NOMO-1 treated with DMSO at 0.1 percent for 48 hours (cell line): ENCODE results near the gene UFD1.

Source experiments
- DNase-seq: peaks from one replicate; lab custom pipeline; 2025; ENCODE audit not compliant: unreplicated experiment; lab: John Stamatoyannopoulos, UW

UFD1 gene

DNA sequence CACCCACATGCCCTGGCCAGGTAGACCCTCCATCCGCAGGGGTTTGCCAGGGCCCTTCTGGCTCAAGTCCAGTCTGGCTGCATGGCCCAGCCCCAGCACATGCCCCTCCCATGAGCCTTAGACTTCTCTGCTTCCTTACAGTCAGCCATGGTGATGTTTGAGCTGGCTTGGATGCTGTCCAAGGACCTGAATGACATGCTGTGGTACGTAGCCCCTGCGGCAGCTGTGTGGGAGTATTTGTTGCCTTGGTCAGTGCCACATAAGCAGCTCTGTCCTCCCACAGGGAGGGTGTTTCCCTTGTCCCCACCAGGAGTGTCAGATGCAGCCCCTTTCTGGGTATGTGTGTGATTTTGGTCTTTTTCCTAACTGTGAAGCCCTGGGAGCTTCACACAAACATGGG, 18.3 kb upstream of the UFD1 start:
- no peak for DNase-seq

DNA sequence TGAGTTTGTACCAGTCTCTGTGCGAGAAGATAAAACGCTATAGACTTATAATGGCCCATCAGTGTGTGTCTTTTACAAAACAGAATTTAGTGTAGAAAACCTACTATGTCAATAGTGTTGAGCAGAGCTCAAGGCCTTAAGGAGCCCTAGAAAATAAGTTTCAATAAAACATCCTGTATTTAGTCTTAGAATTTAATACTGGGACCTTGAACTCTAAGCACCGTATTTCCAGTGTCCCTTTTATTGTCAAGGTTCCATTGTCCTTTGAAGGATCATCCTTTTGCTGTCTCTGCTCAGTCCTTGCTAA, 17.3 kb upstream of the UFD1 start:
- no peak for DNase-seq

DNA sequence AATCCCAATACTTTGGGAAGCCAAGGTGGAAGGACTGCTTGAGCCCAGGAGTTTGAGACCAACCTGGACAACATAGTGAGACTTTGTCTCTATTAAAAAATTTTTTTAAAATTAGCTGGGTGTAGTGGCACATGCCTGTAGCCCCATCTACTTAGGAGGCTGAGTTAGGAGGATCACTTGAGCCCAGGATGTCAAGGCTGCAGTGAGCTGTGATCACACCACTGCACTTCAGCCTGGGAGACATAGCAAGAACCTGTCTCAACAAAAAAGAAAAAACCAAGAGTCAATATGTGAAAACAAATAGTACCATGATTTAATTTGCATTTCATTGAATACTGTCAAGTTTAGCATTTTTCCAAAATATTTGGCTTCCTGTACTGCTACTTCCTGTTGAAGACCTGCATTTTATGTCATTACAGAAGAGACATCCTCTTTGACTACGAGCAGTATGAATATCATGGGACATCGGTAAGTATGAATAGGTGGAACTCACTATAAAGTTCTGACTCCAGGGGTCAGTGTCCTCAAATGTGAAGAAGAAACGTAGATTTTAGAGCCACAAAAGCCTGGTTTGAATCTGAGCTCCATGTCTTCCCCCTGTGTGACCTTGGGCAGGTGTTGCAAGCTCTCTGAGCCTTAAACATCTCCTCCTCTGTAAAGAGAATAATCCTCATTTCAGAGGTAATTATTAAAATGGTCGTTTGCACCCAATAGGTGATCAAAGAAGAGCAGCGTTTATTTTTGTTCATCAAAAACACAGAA, 16.8 kb upstream of the UFD1 start:
- DNase-seq: no peak

DNA sequence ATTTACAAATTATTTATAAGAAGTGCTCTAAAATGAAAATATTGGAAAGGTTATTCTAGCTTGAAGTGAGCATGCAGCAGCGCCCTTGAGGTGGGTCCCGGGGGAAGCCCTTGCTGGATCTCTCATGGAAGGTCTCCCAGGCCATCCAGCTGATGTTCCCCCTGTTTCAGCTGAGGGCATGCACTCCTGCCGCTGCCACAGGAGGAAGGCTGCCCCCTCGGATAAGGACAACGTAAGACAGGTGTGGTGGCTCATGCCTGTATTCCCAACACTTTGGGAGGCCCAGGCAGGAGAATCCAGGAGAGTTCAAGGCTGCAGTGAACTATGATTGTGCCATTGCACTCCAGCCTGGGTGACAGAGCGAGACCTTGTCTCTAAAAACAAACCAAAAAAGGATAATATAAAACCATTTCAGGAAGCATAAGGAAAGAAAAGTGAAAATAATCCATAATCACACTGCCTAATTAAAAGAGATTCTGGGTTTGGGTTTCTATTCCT, 15.7 kb upstream of the UFD1 start:
- no peak for DNase-seq

DNA sequence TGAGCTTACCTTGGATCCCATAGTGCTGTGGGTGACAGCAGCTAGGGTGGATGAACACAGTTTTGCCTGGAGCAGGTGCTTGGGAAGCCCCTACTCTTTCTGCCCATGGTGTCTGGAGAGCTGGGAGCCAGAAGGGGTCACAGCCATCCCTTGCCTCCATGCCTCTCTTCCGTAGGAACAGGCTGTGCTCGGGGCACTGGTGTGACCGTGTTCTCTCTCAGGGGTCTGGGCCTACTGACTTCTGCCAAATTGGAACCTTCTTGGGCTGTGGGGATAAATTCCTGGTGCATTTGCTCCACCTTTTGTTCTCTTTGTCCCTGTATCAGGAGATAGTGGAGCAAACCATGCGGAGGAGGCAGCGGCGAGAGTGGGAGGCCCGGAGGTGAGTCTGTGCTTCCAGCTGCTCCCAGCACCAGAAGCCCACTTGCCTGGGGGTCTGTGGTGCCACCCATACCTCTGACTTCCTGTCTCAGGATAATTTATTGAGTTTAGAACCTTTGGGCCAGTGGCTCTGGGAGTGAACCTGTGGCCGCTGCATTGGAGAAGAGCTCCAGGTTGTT, 15.1 kb upstream of the UFD1 start:
- no peak for DNase-seq

DNA sequence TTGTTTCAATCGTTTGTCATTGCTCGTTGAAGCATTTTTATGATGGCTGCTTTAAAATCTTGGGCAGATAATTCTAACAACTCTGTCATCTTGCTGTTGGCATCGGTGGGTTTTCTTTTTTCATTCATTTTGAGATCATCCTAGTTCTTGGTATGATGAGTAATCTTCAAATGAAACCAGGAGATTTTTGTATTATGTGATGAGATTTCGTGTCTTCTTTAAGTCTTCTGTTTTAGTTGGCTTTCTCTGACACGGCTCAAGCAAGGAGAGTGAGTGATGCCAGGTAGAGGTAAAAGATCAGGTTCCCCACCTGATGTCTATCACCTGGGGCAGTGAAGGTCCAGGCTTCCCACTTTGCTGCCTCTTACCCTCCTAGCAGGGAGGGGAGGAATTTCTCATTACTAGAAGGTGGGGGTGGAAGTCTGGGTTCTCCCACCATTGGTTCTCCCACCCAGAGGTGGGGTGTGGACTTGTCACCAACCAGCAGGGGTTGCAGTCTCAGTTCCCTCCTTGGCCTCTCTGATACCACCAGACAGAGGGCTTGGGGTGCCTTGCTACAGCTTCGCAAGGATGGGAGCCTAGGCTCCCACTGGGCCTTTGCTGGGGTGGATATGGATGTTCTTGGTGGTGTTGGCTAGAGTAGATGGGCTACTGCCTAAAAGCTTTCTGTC, 13.6 kb upstream of the UFD1 start:
- no peak for DNase-seq

DNA sequence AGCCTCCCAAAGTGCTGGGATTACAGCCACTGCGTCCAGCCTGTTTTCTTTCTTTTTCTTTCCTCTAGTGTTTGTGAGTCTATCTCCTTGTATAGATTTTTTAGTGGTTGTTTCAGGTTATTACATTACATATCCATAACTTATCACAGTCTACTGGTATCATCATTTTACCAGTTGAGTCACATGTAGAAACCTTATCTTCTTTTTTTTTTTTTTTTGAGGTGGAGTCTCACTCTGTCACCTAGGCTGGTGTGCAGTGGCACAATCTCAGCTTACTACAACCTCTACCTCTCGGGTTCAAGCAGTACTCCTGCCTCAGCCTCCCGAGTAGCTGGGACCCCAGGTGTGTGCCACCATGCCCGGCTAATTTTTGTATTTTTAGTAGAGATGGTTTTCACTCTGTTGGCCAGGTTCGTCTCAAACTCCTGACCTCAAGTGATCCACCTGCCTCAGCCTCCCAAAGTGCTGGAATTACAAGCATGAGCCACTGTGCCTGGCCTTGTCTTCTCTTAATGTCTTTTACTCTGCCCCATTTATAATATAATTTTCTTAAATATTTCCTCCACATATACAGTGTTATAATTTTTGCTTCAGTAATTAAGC, 11.7 kb upstream of the UFD1 start:
- no peak for DNase-seq

DNA sequence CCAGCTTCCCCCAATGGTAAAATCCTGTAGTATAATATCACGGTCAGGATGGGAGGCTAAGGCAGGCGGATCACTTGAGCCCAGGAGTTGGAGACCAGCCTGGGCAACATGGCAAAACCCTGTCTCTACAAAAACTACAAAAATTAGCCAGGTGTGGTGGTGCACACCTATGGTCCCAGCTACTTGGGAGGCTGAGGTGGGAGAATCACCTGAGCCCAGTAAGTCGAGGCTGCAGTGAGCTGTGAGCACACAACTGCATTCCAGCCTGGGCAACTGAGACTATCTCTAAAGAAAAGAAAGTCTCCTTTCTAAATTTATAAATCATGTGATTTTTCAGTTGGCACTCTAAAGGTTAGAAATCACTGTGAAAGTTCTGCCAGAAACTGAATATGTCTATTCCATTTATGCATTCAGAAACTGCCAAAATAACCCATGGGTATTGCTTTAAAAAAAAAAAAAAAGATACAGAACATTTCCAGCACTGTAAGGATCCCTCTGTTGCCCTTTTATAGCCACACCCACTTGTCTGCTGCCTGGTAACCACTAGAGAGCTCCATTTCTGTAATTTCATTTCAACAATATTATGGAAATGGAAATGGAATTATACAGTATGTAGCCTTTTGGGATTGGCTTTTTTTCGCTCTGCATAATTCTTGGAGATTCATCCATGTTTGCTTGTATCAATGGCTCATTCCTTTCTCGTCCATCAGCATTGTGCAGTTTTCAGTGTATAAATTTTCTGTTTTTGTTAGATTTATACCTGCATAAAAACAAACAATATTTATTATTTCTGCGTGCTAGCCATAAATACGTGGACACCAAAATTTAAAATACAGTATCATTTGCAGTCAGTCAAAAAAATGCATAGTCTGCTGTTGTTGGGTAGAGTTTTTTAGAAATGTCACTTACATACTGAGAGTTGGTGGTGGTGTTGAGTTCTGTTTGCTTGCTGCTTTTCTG, 10.2 kb upstream of the UFD1 start:
- DNase-seq: no peak

DNA sequence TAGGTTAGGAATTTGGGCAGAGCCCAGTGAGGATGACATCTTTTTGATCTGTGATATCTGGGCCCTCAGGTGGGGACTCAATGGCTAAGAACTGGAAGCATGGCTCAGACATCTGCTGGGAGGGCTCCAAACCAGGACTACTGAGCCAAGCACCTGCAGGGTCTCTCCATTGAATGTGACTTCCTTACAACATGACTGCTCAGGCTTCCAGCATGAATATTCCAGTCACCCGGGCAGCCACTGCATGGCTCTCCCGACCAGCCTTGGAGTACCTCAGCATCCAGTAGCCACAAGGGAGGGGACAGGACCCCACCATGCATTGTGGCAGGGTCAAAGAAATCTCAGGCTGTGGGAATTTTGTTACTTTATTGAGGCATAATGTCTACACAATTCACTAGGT, 9.3 kb upstream of the UFD1 start:
- no peak for DNase-seq

DNA sequence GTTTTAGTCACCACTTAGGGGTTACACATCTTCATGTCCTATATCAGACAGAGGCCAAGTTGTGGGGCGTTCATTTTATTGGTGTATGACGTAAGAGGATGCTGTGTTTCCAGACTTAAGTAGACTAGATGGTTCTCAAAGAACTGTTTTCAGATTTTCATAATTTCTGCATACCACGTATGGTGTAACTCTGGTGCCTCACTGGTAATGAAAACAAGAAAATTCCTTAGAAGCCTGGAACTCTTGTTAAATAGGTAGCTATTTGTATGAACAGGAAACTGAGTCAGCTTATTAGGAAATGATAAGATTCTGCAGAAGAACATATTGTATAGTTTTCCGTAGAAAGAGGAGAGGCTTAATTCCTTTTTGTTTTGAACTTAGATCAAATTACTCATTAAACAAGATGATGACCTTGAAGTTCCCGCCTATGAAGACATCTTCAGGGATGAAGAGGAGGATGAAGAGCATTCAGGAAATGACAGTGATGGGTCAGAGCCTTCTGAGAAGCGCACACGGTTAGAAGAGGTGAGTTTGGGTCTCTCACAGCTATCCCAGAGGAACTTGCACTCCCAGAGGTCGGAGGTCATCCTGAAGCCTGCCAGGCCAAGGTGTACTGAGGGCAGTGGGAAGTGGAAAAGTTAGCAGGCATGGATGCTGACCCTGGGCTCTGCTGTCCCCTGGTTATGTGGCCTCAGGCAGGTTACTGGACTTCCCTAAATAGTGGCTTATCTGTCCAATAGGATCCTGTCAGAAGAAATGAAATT, 4.7 kb upstream of the UFD1 start:
- no peak for DNase-seq

DNA sequence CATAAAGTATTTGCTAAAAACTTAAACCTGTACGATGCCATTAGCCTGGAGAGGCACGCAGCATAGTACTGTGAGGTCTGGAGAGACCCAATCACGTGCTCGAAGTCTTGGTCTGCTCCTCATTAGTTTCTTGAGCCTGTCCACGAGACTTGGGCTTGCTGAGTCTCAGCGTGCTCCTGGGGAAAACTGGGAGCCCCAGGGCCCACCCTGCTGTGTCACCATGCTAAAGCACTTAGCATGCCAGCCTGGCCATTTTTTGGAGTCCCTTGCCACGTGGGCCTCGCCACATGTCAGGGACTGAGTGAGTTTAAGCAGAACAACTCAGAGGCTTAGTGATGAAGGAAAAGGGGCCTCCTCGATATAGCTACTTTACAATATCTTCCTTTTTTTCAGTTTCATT, 3.3 kb upstream of the UFD1 start:
- DNase-seq: no peak

DNA sequence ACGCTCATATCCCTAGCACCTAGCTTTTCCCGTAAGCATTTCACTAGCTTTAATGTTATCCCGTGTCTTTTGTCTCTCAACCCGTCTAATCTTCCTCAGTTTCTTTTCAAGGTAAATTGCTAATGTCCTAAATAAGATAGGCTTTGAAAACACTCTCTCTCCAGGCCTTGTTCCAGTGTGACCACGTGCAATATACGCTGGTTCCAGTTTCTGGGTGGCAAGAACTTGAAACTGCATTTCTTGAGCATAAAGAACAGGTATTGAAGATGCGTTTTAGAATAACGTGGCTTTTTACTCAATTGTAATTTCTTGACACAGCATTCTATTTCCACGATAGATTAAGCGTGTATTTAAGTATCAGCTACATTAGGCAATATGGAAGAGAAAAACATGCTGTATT, 1.8 kb upstream of the UFD1 start:
- peak; percentile 7 for DNase-seq

DNA sequence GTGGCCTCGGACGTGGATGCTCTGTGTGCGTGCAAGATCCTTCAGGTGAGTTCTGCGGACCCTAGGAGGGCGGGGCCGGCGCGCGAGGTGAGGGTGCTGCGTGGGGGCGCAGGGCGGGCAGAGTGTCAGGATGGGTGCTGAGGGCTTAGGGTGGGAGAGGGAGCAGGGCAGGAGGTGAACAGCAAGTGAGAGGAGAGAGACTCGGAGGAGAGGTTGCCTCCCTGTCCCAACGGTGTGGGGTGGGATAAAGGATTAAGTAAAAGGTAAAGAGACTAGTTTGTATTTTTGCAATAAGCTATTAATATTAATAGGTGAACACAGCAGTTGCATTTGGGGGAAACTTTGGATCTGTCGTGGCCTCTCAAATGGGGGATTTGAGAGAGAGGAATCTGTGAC, 1.2 kb upstream of the UFD1 start:
- no peak for DNase-seq

DNA sequence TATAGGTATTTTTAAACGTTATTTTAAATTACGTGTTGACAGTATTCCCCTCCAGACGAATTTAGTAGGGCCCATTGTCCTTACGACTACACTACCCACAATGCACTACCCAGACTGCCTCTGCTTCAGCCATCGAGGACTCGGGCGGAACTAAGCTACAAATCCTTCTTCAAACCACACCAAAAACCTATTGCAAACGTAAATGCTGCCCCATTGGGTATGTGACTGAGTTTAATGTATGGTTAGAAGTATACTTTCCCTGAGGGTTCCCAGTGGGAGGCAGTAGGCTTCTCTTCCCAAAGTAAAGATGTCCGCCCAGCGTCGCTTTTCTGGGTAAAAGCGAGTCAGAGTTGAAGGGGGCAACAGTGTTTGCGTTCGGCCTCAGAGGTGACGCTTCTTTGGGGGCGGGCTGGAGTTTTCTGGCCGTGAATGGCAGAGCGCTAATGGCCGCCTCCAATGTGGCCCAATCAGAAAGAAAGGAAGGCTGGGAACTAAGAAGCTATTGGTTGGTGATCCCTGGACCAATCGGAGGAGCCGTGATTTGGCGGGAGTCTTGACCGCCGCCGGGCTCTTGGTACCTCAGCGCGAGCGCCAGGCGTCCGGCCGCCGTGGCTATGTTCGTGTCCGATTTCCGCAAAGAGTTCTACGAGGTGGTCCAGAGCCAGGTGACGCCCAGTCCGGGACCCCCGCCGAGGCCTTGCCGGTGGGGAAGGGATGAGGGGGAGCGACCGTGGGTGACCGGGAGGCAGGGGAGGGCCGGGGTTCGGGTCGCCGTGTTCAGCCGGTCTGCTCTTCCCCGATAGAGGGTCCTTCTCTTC, 571 bp upstream of the UFD1 start, which contains the start of gene CDC45:
Gene CDC45 (plus strand): TSS at position 566 of the 818 bp plus-strand sequence. CDS start 49 bp downstream, at position 615.
- DNase-seq: peak; percentile 100

DNA sequence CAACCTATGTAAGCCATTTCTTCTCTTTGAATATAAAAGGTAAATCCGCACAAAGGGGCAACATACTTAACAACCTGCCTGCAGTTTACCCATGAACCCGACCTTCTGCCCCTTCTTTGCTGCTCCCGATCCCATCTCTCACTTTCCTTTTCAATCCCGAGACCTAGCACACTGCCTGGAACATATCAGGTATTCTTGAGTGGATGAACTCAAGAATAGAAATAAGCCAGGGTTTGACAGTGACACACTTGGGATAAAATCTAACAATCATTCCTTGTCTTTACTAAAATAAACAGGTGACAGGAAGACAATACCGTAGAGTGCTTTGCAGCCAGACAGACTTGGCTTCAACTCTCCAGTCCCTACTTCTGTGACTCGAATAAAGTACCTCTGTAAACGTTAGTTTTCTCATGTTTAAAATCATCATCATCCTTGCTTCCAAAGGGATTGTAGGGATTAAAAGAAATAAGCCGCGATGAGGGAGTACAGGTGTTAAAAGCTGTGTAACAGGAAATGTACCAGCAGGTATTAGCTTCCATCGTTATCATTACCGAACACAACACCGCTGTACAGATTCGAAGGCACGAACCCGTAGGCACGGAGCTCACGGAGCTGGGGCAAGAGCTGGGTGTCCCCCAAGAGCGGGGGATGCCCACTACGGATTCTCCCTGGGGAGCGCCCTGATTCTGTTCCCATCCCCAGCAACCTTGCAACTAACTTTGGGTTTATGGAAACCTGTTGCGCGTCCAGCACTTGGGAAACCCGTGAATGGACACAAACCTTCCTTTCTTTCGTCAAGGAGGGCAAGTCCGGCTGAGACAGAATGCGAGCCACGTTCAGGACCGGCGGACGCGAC, 720 bp downstream of the UFD1 start:
- no peak for DNase-seq

DNA sequence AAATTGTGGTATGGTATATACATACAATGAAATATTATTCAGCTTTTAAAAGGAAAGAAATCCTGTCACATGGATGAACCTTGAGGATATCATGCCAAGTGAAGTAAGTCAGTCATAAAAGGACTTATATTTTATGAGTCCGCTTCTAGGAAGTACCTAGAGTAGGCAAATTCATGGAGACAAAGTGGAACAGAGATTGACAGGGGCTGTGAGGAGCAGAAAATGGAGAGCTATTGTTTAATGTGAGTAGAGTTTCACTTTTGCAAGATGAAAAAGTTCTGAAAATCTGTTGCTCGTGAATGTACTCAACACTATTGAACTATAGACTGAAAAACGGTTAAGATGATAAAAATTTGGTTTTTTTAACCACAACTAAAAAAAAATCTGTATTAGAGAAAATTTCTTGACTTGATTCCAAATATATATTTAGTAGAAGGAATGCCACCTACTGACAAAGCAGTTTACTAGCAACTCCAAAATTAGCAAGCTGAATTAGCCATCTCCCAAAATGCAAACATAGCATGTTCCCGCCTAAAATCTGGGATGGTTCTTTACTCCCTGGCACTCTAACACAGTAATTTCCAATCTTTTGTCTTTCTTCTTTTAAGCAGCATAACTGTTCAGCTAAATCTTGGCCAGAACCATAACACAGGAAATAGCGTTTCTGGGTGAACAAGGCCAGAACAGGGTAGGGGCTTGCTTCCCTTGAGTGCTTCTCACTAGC, 1.5 kb downstream of the UFD1 start:
- DNase-seq: no peak

DNA sequence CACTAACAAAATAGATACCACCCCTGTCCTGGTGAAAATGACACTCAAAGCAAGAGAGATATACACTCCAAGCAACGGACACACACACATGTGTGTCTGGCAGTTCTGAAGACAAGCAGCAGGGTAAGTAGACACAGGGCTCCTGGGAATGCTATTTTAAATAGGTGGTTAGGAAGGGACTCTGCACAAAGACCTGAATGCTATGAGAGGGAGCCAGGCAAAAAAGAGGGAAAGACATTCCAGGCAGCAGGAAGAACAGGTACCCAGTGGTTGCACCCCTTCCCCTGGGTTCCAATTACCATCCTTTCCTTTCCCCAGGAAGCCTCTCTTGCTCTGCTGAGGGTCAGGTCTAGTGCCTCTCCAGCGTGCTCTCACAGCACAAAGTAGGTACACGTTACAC, 3.0 kb downstream of the UFD1 start:
- no peak for DNase-seq

DNA sequence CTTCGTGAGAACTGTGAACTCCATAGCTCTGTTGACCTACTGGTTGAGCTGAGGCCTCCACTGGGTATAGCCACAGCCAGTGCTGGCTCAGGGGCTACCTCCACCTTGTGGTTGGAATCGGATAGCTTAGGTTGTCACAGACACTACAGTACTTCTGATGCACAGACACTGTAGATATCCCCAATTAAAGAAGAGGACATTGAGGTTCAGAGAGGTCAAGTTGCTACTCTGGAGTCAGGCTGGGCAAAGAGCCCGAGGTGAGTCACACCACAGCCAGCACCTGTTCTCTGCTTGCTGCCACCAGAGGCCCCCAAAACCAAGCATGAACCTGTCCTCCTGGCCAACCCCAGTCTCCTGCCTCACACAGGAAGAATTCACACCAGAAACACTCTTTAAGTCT, 5.4 kb downstream of the UFD1 start:
- no peak for DNase-seq
